NCI-H128 (cell line): ENCODE measurements around the gene SIK2.
"Not testable (repeated sequence)": the region's sequence is repeated elsewhere in the genome, so short reads cannot be mapped to it uniquely, and the experiment has no call there.

Experiments
- DNase-seq: peaks from one replicate; lab custom pipeline; 2025; ENCODE audit not compliant: unreplicated experiment; lab: John Stamatoyannopoulos, UW

The SIK2 gene

DNA sequence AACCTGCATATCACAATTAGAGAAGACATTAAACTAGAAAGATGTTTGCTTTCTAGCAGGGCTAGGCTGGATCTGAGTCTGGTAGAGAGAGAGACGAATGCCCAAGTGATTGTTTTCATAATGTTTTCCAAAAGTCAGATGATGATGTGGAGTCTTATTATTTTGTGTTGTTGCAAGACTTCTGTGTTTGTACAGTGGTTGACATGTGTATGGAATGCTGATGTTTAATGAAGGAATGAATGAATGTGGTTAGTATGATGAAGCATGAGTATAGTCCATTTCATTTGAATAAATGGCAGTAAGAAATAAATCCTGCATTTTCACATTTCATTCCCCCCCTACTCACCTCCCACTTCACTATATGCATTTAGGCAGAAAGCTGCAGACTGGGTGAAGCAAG, 94.3 kb downstream of the SIK2 start:
- DNase-seq = no peak

DNA sequence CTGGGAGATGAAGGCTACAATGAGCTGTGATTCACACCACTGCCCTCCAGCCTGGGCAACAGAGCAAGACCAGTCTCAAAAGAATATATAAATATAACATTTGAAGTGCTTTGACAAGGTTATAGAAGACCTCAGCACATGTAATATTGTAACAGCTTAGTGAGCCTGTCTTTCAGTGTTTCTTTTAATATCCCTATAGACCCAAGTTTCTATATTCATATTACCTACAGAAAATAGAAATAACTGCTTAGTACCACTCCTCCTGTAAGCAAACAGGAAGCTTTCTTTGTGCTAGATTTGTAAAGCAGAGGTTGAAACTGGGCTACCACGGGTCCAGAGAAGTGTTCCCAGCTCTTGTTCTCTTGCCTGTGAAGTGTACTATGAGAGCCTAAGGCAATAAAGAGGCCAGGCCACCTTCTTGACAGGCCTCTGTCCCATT, 95.7 kb downstream of the SIK2 start:
- DNase-seq = no peak

DNA sequence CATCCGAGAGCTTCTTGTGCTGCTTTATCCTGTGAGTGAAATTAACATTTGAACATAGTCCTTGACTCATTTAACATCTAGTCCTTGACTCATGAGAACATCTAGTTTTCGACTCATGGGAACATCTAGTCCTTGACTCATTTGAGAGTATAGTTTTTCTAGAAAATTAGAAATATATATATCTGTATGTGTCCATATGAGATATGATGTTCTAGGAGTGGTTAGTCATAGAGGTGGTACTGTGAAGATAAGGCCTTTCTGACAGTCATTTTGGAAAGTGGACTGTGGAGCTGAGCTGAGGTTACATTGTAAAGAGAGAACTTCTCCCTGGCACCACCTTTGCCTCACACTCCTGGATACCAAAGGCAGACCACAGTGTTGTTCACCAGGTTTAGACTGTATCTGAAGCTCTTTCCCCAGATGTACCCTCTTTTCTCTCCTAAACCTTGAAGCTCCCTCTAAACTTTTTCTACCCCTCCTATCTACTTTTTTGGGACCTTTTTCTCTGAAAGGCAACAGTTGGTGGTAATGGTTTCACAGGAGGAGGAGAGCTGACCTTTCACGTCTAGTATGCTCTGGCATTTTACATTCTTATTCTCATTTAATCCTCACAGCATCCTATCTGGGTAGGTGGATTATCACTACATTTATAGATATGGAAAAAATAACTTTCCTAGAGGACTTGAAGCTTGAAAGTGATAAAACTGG, 96.8 kb downstream of the SIK2 start:
- no peak for DNase-seq

DNA sequence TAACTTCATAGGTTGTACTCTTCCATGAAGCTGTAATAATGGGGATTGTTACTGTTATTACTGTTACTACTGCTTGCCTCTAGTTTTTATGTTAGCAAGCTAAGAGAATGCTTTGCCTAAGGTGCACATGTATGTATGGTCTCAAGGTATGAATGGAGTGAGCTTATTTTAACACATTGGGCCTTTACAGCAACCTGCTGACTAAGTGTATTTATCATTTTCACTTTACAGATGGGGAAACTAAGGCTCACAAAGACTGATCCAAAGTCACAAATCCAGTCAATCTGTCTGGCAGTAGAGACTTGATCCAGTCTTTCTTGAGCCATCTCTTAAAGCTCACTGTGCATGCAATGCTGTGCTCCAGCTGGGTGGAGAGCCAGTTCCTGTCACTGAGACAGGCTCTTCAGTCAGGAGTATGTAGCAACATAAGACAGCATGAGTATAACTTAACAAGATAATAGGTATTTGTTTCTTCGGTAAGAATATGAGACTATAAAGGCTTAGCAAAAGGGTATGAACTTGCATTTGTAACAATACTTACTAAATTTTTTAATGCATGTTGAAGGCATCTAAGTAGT, 97.4 kb downstream of the SIK2 start:
- DNase-seq = no peak

DNA sequence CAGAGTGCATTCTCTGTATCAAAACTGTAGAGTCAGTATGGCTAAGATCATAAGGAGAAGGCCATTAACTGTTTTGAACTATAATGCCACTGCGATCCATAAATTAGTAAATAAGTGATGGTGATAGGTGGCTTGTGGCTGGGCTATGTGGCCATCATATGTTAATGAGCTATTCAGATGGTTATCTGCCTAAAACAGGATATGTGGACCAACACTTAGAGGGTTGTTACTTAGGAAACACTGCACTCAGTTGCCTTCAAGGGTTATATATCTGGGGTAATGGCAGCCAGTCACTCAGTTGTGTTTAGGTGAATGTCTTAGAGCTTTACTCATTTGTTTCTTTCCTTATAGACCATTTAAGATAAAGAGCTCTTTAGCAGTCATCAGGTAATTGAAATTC, 97.9 kb downstream of the SIK2 start:
- DNase-seq = no peak

DNA sequence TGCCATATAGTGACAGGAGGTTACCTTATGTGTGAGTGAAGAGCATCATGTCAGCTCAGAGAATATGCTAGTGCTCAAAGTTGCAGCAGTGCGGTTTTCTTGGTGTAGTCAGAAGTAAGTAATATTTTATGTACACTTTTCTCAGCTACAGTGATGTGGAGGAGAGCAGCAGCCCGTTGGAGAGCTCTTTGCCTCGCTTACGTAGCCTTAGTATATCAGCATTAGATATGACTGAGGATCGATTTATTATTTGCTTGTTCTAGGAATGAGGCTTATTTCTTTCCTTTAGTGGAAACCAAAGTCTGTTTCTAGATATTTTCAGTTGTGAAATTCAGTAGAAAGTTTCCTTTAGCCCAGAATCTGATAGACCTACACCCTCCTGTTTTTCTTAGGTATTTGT, 100.4 kb downstream of the SIK2 start:
- no peak for DNase-seq

DNA sequence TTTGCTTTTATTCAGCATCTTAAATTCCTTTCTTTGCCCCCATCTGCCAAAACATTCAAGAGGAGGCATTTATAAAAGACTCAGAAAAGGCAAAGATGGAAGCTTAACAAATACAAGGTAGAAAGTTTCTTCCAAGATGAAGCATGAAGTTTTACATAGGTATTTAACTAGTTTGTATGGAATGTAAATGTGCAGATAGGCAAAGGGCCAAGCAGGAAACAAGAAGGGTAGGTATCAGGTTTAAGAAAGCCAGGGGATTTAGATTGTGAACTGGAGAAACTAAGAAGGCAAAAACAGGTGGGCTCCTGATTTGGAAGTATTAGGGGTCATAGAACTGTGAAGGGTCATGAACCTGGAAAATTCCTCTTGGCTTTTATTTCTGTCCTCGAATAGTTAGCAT, 101.3 kb downstream of the SIK2 start:
- no peak for DNase-seq

DNA sequence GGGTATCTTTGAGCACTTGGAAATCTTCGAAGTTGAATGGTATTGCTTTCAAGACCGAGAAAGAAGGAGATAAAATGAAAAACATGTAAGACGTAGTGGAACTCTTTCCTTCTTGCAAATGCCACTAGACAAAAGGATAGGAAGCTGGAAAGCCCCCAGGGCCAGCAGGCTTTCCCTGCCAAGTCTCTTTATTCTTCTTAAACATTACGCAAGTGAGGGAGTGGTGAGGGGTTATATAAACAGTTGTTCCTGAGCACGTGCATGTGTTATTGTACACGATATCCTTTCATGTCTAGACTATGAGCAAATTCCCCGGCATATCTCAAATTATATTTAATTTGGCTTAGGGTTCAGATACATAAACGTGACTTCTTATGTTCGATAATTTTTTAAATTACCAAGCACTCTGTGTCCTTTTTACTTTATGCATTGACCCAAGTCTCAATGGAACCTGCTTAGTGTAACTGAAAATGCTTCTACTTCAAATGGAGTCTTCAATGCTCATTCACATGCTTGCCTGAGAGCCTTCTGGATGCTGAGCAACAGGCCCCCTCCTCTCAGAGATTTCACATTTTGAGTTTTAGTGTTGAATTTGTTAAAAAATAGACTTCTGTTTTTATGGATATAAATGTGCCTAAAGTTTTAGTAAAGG, 104.9 kb downstream of the SIK2 start:
- no peak for DNase-seq

DNA sequence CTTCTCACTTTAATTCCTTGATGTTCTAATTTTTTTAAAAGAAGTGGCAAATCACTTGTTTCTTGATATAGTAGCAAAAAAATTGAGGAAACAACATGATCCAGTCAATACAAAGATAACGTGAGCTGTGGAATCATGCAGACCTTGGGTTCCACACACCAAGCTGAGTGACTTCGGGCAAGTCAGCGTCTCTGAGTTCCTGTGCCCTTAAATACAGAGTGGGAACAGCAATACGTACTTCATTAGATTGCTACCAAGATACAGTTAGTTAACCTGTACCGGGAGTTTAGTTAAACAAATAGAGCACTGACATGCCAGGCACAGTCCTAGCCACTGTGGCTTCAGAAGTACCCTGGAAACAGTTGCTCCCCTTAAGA, 105.4 kb downstream of the SIK2 start:
- no peak for DNase-seq

DNA sequence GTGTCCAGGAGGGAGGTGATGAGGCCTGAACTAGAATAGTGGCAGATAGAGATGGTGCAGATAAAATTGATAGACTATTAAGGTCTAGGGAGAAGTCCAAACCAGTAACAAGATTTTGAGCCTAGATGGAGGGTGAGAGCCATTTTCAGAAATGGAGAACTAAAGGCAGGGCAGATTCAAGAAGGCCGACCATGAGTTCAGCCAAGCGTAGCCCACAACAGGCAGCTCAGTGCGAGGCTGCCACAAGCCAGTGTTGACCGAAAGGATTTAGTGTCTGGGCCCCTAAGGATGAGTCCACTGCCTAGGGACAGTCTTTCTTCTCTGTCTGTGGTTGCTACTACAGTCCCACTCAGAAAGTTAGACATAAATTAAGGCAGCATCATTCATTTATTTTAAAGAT, 112.3 kb downstream of the SIK2 start:
- DNase-seq = no peak

DNA sequence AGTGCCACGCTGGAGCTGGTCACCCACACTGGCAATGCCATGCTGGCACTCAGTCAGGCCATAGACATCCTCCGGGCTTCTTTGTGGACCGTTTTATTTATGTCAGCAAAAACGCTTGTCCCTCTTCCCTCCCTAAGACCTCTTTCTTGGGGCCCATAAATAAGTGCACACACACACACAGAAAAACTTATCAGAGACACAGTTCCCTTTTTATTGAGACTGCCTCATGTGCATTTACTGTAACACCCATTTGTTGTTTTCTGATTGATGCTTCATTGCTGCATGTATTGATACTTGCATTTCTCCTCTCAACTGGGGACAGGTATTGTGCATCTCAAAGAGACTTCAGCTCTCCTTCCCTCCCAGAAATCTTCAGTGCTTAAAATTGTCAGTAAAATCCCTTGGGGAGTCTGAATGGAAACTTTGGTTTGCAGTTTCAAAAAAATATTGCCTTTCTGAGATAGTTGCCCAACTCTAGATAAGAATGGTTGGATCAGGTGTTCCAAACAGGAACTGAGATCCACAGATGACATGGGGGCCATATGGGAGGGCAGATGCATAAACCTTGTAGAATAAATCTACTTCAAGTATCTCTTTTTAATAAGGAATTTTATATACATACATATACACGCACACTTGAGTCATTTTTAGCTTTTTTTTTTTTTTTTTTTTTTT, 113.0 kb downstream of the SIK2 start:
- DNase-seq = no peak

DNA sequence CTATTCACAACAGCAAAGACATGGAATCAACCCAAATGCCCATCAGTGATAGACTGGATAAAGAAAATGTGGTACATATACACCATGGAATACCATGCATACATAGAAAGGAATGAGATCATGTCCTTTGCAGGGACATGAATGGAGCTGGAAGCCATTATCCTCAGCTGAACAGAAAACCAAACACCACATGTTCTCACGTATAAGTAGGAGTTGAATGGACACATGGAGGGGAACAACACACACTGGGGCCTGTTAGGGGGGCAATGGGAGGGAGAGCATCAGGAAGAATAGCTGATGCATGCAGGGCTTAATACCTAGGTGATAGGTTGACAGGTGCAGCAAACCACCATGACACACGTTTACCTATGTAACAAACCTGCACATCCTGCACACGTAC, 115.4 kb downstream of the SIK2 start:
- DNase-seq = not testable (repeated sequence)

DNA sequence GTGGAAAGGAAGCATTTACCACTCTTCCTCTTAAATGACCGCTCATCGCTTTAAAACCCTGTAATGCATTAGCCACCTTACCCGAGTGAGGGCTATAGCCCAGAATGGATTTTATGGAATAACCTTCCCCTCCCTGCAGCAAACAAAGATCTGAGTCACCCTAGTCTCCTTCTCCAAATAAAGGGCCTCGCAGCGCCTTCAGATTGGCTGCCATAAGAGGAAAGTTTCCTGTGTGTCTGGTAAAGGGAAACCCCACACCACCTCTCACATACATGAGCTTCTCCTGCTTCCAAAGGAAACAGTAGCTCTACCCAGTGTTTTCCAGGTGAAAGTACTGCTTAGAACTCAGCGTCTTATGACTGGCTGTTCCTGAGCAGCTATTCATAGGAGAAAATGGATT, 116.2 kb downstream of the SIK2 start:
- DNase-seq = no peak

DNA sequence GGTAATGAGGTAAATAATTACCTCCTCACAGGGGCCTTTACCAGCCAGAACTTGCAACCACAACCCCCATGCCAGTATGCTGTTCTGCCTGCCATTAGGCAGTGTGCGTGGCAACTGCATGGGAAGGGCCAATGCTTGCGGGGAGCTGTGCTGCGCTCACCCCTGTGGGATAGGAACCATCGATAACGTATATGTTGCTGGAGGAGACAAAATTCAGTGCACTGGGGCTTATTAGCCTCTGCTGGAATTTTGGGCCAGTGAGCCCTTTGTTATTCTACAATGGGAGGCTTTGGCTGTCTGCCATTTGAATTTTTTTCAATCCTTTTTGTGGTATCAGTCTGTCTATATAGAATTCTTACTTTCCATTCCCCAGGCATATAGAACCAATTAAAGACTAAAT, 116.6 kb downstream of the SIK2 start:
- no peak for DNase-seq

DNA sequence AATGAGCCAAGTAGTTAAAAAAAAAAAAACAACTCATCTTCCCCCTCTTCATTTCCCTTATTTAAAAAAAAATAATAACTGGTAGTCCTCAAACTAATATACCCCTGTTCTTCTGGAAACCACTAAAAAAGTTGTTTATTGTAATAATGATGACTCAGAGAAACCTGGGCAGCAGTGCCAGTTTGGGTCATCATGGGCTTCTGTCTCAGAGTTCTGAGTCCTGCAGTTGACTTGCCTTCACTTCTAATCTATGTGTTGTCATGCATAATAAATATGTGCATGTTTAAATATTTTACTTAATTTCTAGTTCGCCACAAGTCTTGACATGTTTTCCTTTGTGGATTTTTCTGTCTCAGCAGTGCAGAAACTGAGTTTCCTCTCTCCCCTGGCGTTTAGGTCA, 117.1 kb downstream of the SIK2 start:
- DNase-seq = no peak

DNA sequence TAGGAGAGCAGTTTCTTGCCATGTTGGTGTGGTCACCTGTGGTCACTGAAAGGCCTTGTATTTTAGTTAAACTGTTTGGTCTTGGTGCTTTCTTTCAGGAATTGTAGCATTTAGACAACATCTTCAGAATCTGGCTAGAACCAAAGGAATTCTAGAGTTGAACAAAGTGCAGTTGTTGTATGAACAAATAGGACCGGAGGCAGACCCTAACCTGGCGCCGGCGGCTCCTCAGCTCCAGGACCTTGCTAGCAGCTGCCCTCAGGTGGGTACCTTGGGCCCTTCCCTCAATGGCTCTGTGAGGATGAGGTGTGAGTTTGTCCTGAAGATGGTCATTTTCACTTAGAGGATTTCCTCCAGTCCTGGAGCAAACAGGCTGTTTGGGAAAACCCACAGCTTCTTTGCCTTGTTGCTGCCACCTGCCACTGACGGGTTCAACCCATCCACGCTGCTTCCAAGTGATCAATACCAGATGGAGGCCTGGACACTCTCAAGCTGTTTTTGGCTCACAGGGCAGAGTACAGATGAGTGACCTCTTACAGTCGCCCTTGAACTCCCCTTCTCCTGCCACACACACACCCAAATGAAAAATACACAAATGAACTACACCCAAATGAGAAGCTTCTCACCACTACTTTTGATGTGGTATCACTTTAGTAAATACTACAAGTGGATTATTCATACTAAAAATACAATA, 118.7 kb downstream of the SIK2 start:
- no peak for DNase-seq

DNA sequence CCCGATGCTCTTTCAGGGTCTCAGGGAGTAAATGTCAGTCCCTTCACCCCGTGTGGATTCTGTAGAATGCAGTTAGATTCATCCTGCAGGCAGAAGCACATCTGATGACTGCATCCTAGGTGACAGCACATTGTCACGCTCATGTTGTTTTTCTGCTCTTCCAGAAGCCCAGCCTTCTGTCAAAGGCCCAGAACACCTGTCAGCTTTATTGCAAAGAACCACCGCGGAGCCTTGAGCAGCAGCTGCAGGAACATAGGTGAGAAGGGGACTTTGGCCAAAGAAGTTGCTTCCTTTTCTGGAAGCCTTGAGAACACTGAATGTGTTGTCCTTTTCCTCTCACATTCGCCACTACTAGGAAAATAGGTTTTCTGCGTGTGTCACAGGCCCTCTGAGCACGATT, 120.3 kb downstream of the SIK2 start:
- no peak for DNase-seq

DNA sequence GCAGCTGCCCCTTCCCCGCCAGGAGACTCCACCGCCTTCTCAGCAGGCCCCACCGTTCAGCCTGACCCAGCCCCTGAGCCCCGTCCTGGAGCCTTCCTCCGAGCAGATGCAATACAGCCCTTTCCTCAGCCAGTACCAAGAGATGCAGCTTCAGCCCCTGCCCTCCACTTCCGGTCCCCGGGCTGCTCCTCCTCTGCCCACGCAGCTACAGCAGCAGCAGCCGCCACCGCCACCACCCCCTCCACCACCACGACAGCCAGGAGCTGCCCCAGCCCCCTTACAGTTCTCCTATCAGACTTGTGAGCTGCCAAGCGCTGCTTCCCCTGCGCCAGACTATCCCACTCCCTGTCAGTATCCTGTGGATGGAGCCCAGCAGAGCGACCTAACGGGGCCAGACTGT, 121.3 kb downstream of the SIK2 start:
- DNase-seq = no peak

DNA sequence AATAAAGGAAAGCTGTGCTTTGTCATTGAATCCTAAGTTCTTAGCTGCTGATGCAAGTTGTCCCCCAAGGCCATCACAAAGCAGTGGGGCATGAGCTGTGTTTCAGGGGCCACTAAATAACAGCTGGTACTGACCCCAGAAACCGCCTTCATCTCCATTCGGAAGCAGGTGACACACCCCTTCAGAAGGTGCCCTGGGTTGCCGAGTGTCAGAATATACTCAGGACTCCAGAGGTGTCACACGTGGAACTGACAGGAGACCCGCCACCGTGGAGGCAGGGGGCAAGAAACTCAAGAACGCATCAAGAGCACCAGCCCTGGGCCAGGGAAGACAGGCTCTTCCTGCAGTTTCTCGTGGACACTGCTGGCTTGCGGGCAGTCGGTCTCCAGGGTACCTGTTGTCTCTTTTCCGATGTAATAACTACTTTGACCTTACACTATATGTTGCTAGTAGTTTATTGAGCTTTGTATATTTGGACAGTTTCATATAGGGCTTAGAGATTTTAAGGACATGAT, 122.4 kb downstream of the SIK2 start:
- DNase-seq = no peak

DNA sequence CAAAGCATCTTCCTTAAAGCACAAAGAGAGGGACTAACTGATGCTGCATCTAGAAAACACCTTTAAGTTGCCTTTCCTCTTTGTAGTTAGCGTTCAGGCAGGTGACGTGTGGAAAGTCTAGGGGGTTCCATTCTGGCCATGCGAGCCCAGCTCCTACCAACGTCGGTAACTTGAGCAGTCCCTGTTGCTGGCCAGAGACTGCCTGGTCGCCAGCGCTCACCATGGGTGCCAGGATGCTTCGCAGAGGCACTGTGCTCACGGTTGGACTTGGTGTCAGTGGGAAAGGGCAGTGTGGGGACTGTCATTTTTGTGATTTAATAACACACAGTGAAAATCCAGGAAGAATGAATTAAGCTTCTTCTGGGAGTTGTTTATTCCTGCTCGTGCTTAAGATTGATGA, 123.4 kb downstream of the SIK2 start:
- no peak for DNase-seq

DNA sequence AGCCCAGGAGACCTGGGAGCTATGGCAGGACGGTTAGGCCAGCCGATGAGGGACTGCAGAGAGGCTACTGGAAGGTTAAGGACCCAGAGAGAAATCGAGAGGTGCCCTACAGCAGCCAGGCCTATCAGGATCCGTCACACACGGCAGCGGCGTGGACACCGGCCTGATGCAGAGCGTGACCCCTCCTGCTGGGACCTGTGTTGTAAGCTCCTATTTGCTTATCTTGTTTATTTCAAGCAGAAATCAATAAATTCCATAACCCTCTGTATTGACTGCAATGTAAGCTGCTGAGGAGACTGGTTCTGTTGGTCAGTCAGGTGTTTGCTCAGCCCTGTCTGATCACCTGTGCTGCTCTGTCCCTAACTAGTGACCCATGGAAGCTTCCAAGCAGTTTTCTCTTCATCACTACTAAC, 124.1 kb downstream of the SIK2 start:
- DNase-seq = no peak
